Measurements from ENCODE around the gene MZF1. TPM values are rescaled to one million over a fixed set of nuclear protein-coding genes. Genes with fewer than 3 reads are reported as not detected.
A peak's percentile ranks its signal among the peaks of the same experiment; 100 is the strongest.

MZF1 gene
- total RNA-seq, 1 experiment from 2014 or later = 17.4 TPM

DNA sequence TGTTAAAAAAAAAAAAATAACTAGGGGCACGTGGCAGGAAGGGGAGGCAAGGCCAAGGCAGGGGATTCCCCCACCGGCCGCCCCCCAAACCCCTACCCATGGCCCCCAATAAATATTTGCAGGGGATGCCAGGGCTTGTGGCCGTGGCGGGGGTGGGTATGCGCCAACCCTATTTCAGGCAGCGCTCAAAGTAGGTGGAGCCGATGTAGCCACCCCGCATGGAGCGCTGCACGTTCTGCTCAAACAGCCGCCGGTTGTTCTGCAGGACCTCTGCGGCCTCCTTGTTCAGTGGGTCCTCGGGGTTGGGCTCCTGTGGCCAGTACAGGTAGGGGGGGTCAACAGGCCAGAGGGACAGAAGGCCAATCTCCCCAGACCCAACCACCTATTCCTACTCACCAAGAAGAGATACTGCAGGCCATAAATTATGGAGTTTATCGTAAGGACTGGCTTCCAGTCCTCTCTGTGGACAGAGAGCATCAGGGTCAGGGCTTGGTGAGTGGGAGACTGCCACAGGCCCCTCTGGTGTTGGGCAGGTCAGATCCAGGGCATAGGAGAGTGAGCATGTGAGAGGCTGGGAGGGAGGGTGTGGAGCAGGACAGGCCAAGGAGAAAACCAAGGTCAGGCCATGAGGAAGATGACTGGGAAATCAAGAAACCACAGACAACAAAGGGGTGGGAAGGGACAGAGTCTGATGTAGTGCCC lies 17.1 kb downstream of the MZF1 start:
- no peak for DNase-seq (ENCODE audit: low spot score)

DNA sequence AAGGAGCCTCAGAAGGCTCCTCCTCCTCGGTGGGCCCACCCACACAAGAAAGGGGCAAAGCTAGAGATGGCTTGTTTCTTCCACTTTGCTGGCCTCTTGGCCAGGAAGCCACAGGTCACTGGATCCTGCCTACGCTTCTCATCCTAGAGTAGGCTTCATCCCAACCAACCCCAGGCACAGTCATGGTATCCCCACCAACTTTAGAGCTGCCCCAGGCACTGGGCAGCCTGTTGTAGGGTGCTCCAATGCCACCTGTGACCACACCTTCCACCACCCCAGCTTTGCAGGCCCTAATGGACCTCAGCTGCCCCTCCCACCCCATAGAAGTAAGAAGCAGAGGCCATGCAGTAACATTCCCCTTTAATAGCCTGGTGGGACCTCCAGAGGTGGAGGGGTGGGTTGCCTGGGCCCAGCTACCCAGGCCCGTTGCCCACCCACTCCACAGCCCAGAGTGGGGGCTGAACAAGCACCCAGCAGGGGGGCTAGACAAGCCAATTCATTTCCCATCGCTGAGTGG lies 17.7 kb downstream of the MZF1 start:
- DNase-seq (ENCODE audit: low spot score) = no peak

DNA sequence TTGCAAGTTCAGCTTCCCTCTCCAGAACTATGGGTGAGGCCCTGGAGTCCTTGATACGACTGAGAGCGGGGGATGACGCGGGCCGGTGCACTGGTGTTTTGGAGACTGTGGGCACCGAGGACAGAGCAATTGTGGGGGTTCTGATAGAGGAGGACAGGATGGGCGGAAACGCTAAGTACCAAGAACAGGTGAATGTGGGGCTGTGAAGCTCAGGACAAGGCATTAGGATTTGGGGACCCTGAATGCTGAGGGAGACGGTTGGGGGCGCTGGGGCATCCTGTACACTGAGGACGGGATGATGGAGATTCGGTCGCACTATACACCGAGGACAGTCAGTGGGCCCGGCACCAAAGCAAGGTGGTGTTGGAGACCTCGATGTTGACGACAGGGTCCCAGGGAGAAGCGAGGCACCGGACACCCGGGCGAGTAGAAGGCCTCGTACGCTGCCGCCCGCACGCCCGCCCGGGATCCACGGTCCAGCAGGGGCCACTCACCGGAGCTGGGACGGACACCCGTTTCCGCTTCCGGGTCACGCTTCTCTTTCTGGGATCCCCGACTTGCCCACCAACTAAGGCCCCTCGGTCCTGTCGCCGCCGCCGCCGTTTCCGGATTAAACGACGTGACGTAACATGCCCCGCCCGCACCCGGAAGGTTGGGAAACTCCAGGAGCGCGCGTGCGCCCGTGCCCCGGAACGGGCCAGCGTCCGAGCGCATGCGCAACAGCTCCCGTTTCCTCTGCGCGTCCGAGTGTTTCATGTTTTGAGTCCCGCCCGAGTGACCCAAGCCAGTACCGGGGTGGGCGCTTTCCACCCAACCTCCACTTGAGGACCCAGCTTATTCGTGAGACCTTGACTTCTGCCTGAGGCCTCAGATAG lies 18.4 kb downstream of the MZF1 start, which contains the start of gene CHMP2A:
CHMP2A (minus strand) TSS at position 612 of the 875 bp plus-strand sequence. CDS start 893 bp downstream, outside the sequence.
- peak; percentile 66 for DNase-seq (ENCODE audit: low spot score)

DNA sequence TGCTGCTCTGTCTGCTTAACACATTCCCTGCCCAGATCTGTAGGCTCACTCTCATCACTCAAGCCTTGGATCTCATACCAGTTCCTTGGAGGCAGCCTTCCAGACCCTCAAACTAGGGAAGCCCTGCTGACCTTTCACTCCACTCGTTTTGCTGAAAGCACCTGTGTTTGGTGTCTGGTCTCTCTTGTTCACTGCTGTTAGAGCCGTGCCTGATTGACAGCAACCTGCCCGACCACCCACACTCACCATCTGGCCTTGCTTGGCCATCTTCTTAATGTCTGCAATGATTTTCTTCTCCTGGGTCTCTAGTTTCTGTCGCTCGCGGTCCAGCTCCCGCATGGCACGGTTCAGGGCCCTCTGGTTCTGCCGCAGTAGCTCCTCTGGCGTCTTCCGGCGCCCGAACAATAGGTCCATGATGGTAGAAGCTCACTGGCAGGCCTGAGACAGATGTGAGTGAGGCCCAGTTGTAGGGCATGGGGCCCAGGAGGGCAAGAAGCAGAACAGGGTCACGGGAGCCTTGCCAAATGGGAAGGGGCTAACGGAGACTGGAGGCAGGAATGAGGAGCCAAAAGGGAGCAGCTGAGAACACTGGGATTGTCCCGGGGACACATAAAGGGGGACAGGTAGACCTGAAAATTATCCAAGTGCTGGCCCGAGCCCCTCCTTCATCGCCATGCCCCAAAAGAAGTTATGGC lies 19.2 kb downstream of the MZF1 start:
- DNase-seq (ENCODE audit: low spot score) = no peak

DNA sequence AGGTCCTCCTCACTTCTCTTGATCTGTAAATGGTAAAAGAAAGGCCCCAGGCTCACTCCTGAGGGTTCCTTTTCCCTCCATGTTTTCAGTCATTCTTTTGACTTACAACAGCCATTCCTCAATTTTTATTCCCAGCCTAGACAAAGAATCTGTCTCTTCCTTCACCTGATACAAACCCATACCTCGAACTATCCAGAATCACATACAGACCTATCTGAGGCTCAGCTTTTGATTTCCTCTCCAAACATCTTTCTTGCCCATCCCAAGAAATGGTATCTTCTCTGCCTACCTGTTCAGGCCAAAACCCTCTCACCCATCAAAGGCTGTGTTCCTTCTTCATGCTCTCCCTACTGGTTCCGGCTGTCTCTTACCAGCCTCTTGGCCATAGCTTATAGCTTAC lies 20.5 kb downstream of the MZF1 start:
- no peak for DNase-seq (ENCODE audit: low spot score)

DNA sequence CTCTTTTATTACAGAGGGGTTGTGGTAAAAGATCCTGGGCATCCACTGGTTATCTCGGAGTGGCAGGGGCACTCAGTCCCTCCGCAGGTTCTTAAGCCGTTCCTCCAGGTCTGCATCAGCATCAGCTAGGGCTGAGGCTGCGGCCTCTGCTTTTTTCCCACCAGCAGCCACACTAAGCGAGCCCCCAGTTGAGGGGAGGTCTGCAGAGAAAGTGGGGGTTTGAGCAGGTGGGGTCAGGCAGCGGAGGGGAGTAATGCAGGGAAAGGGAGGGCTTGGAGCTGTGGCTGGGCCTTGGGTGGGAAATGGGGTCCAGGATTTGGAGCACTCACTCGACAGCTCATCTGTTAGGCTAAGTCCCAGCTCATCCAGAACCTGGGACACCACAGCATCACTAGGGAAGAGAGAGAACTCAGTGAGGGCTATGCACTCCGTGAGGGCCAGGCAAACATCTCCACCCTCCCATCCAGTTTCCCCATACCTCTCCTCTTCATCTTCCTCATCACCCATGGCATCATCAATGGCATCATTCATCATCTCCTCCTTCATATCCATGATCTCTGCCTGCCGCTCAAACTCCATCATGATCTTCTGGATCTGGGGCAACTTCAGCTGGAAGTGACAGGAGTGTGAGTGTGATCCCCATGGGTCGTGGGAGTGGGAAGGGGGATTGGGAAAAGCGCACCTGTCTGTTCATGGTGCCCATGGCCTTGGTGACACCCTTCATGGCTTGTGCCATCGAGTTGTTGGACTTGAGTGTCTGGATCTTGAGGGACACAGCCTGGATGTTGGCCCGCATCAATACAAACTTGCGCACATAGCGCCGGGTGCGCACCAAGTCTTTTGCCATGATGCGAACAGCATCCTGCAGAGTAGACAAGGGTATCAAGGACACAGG lies 21.3 kb downstream of the MZF1 start:
- DNase-seq (ENCODE audit: low spot score) = no peak

DNA sequence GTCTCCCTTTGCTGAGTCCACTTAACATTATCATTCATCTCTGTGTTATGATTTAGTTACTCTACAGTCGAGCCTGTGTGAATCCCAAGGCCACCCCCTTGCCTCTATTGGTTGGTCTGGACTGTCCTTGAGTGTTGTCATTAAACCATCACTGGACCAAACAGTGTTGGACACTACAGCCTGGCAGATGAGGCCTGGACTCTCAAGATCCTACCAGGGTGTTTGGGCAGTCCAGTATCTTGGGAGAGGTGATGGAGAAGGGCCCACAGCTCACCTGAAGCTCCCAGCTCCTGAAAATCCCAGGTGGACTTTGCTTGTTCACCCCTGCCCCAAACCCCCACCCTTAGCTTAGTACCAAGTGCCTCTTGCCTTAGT lies 22.0 kb downstream of the MZF1 start:
- DNase-seq (ENCODE audit: low spot score) = no peak

DNA sequence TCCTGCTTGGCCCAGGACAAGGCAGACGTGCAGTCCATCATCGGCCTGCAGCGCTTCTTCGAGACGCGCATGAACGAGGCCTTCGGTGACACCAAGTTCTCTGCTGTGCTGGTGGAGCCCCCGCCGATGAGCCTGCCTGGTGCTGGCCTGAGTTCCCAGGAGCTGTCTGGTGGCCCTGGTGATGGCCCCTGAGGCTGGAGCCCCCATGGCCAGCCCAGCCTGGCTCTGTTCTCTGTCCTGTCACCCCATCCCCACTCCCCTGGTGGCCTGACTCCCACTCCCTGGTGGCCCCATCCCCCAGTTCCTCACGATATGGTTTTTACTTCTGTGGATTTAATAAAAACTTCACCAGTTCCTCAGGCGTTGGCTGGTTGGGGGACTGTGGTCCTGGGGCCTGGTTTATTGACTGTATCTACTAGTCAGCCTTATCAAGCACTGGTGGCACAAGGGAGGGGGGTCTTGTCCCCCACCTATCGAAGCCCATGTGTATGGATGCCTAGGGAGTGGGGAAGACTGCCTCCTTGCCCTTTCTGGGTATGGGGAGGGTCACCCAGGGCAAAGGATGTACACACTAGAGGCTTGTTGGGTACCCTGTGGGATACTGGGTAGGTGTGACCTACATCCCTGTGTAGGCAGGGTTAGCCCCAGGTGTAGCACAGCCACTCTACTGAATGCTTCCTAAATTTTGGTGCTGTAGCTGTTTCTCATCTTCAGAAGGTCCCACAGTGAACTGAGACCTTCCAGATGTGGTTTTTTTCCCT lies 22.6 kb downstream of the MZF1 start:
- no peak for DNase-seq (ENCODE audit: low spot score)

DNA sequence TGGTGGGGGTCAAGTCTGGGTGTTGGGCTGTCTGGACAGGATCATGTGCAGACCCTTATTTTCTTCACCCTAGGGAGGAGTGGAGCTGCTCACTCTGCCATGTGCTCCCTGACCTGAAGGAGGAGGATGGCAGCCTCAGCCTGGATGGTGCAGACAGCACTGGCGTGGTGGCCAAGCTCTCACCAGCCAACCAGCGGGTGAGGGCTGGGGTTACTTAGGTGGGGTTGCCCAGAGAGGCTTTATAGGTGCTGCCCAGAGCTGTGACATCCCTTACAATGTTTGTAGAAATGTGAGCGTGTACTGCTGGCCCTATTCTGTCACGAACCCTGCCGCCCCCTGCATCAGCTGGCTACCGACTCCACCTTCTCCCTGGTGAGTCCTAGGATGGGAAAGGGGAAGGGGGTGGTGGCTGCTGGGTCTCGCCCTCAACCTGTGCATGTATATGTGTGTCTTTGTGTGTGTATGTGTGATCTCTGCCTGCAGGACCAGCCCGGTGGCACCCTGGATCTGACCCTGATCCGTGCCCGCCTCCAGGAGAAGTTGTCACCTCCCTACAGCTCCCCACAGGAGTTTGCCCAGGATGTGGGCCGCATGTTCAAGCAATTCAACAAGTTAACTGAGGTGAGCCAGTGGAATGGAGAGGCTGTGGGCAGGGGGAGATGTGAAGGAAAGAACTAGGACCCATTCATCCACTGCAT lies 23.3 kb downstream of the MZF1 start:
- DNase-seq (ENCODE audit: low spot score) = no peak

DNA sequence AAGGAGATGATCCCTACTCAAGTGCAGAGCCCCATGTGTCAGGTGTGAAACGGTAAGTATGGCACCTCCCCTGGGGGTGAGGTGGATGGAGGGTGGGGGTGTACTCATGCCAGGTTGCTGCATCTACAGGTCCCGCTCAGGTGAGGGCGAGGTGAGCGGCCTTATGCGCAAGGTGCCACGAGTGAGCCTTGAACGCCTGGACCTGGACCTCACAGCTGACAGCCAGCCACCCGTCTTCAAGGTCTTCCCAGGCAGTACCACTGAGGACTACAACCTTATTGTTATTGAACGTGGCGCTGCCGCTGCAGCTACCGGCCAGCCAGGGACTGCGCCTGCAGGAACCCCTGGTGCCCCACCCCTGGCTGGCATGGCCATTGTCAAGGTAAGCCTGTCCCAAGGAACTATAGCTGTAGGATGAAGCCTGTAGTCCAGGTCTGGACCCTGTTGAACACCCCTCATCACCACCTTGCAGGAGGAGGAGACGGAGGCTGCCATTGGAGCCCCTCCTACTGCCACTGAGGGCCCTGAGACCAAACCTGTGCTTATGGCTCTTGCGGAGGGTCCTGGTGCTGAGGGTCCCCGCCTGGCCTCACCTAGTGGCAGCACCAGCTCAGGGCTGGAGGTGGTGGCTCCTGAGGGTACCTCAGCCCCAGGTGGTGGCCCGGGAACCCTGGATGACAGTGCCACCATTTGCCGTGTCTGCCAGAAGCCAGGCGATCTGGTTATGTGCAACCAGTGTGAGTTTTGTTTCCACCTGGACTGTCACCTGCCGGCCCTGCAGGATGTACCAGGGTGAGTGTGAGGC lies 24.1 kb downstream of the MZF1 start:
- DNase-seq (ENCODE audit: low spot score) = no peak

DNA sequence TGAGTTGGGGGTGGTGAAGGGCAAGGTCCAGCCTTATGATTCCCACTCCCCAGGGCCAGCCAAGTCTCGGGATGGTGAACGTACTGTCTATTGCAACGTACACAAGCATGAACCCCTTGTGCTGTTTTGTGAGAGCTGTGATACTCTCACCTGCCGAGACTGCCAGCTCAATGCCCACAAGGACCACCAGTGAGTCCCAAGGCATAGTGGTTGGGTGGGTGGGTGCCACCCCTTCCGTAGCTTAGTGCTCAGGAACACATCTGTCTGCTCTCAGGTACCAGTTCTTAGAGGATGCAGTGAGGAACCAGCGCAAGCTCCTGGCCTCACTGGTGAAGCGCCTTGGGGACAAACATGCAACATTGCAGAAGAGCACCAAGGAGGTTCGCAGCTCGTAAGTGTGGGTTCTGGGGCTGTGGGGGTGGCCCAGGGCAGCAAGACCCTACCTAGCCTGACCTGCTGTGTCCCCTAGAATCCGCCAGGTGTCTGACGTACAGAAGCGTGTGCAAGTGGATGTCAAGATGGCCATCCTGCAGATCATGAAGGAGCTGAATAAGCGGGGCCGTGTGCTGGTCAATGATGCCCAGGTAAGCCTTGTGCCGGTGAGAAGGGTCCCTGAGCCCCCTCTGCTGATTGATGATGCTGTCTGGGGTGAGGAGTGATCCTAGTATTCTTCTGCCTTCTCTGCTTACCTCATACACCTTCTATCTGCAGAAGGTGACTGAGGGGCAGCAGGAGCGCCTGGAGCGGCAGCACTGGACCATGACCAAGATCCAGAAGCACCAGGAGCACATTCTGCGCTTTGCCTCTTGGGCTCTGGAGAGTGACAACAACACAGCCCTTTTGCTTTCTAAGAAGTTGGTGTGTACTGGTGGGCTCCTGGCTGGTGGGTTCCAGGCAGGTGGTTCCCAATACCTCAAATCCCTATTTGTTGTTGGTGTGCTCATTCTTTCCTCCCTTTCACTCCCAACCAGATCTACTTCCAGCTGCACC lies 25.5 kb downstream of the MZF1 start:
- no peak for DNase-seq (ENCODE audit: low spot score)

DNA sequence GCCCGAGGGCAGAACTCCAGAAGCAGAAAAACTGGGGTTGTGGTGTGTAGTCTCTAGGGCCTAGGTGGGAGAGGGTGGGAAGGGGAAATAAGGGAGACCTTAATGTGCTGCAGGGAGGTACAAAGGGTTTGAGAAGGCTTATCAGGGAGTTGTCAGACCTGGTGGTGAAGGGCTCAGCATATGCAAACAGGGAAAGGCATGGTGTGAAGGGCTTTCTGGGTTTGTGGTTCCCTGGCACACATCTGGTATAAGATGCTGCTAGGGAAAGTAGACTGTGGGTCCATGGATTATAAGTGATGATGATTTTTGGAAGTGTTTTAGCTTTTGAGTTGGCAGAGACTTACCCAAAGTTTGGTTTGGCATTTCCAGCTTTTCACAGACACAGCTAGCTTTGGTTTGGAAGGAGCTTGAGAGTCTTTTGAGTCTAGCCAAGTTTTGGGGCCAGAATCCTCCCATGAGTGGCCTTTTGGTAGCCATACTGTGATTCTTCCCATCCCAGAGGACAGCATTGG lies 27.1 kb downstream of the MZF1 start:
- no peak for DNase-seq (ENCODE audit: low spot score)

DNA sequence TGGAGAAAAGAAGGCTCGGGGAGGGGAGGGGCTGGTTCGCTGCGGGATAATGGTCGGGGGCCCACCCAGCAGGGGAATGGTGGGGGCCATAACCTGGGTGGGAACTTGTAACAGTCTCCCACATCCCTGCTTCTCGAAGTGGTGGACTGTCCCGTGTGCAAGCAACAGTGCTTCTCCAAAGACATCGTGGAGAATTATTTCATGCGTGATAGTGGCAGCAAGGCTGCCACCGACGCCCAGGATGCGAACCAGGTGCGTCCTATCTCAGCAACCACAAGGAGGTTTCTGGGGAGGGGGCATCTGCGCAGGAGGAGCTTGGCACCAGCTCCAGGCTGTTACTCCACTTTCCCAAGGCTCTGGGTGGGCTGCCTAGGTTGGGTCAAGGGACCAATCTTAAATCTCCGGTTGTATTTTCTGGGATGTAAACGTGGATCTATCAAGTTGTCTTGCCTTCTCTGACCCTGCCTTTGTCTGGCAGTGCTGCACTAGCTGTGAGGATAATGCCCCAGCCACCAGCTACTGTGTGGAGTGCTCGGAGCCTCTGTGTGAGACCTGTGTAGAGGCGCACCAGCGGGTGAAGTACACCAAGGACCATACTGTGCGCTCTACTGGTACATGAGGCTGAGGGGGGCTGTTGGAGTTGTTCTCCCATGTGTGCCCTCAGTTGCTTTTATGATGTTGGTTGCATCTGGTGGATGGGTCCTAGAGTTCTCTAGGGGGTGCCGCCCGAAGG lies 27.7 kb downstream of the MZF1 start:
- no peak for DNase-seq (ENCODE audit: low spot score)

DNA sequence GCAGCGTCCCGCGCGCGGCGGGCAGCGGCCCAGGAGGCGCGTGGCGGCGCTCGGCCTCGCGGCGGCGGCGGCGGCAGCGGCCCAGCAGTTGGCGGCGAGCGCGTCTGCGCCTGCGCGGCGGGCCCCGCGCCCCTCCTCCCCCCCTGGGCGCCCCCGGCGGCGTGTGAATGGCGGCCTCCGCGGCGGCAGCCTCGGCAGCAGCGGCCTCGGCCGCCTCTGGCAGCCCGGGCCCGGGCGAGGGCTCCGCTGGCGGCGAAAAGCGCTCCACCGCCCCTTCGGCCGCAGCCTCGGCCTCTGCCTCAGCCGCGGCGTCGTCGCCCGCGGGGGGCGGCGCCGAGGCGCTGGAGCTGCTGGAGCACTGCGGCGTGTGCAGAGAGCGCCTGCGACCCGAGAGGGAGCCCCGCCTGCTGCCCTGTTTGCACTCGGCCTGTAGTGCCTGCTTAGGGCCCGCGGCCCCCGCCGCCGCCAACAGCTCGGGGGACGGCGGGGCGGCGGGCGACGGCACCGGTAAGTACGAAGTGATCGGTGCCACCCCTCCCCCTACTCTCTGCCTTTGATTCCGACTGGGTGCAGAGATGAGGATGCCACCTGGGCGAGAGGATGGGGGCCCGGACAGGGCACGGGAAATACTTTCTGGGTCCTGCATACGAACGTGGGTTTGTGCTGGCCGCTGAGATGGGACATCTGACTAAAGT lies 28.4 kb downstream of the MZF1 start:
- DNase-seq (ENCODE audit: low spot score) = peak; percentile 36

DNA sequence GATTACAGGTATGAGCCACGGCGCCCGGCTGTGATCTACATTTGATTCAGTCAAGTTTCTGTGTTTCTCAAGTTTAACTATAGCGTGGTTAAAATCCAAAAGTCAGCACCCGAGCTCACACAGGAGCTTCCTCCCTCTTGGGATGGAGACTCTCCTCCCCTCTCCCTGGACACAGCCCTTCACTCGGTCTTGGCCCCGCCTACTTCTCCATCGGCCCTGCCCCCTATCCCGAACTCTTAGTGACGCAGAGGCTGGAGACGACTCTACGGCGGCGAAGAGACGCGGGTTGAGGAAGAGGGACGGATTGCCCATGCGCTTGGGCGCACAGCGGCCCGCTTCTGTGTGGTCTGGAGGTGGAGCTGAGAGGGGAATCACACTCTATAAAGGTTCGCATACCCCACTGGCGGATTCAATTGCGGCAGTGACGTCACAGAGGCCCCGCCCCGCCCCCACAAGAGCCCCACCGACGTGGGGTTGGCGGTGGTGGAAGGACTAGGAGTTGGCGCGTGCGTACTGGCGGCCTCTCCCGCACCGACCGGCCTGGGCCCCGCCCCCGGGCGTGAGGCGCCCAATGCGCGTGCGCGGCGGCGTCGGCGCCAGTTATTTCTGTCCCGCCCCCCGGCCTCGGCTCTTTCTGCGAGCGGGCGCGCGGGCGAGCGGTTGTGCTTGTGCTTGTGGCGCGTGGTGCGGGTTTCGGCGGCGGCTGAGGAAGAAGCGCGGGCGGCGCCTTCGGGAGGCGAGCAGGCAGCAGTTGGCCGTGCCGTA lies 29.1 kb downstream of the MZF1 start, which contains the start of gene TRIM28:
TRIM28 (plus strand) TSS at position 239 of the 765 bp plus-strand sequence. CDS start 694 bp downstream, outside the sequence.
- DNase-seq (ENCODE audit: low spot score) = peak; percentile 100
